Heart left ventricle (tissue), 13 donors: Measurements from ENCODE around the gene SPOCK1.

Source experiments
- CTCF ChIP-seq, 12 donors: fragments of 200-600 bp; sonication (generic) in 4 of 12; IDR thresholded peaks; one replicate each; pipeline versions ENCODE4 v1.5.0 to v1.8.0; 2018 to 2022; ENCODE audit warnings: antibody characterized with exemption in 12 of 12, mild to moderate bottlenecking in 5 of 12
- POLR2A ChIP-seq, 2 donors: fragments of 450-650 bp; IDR thresholded peaks; one replicate each; pipeline ENCODE4 v1.6.1; 2017; ENCODE audit warnings: antibody characterized with exemption in 2 of 2, mild to moderate bottlenecking in 2 of 2, moderate library complexity in 2 of 2
- donor health status: ischemic (EF 13 %, LVEDD 7.1; RV severe dilation, severe dysfunction).
- donor health status: DM: no; HTN: yes; CAD: no.
- donor health status: DM: no; HTN: no; CAD: no.
- donor health status: ischemic (EF 25% LVEDD 6.9; RV normal size, moderate dysfunction).
- donor health status: ischemic (EF 25% LVEDD 5.7; RV mildly dilated, moderate dysfunction).
- donor health status: ischemic (EF 35%, LVEDD 5.7; RV mildly dilated, moderate dysfunction).
- donor health status: nonischemic (EF 11% LVEDD 7.7; RV severe dilation, severe dysfunction).
- donor health status: DM: yes; HTN: yes; CAD: no.
- donor health status: PGD.
- donor health status: ischemic (EF 29% LVEDD 5.4; RV normal size, mild dysfunction).
- donor health status: nonischemic (EF 23%, LVEDD 6.1; RV moderate dilation, normal function).

- TF ChIP-seq POLR2A (IDR thresholded peaks at IDR 0.05) (no peak), CTCF (IDR thresholded peaks at IDR 0.05) (no peak)
Measured at GRCh38 chr5:137289856-137290255, 209.3 kb downstream of the SPOCK1 start.
